Chondrocyte (in vitro differentiated cells): ENCODE results near the gene MMP3. TPM values are rescaled to one million over a fixed set of nuclear protein-coding genes. Genes with fewer than 3 reads are reported as not detected.

ENCODE experiments used
- DNase-seq: peaks from one replicate; pipeline ENCODE4 v3.0.0; 2021; ENCODE audit warnings: mixed read lengths, low spot score
- H3K27ac Mint-ChIP-seq: one replicate; pipeline ENCODE4 v1.8.0; 2021; ENCODE audit warnings: mild to moderate bottlenecking, moderate library complexity, mixed read lengths; ENCODE audit not compliant: unreplicated experiment
- H3K27me3 Mint-ChIP-seq: 2 replicates; pipeline ENCODE4 v1.8.0; 2021; ENCODE audit warnings: low read depth, mixed read lengths
- H3K36me3 Mint-ChIP-seq: 2 replicates; pipeline ENCODE4 v1.8.0; 2021; ENCODE audit warnings: low read depth, mixed read lengths
- H3K4me1 Mint-ChIP-seq: 2 replicates; pipeline ENCODE4 v1.8.0; 2021; ENCODE audit warnings: low read depth, mild to moderate bottlenecking, mixed read lengths
- H3K4me3 Mint-ChIP-seq: one replicate; pipeline ENCODE4 v1.8.0; 2021; ENCODE audit warnings: mild to moderate bottlenecking, moderate library complexity, mixed read lengths; ENCODE audit not compliant: unreplicated experiment
- H3K9me3 Mint-ChIP-seq: 2 replicates; pipeline ENCODE4 v1.8.0; 2021; ENCODE audit warnings: low read depth, mixed read lengths
- total RNA-seq: library from RNA; stranded (reverse); gene quantifications from 3 replicates; pipeline ENCODE4 v1.2.1, GENCODE V29; 2021
- TF ChIP-seq, protein P1 (sequence below): fragments of 200-600 bp; sonication (generic); IDR thresholded peaks from 2 replicates; pipeline ENCODE4 v1.5.0; 2021; ENCODE audit warnings: antibody characterized with exemption, mild to moderate bottlenecking, moderate library complexity

The MMP3 gene
- total RNA-seq, 1 donor from 2014 or later, result not detected

DNA sequence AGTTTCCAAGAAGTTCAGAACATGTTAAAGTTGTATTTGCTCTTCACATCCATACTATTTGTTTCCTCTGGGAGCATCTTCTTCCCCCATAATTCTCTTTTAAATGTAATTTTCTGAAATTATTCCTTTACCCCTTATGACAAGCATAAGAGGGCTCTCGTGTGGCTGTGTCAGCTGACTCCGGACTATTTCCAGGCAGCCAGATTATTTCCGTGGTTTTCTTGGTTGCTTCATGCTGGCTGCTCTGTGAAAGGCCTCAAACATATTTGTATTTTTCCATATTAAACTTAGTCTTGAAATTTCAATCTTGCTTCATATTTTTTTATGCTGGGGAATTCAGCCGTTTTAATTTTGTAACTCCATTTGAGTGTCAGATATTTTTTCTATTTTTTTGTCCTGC is 42.6 kb downstream of the MMP3 start:
- peak overlapping the region; percentile 34 for H3K27ac Mint-ChIP-seq
- peaks cover 27% of the 10 kb centered on the region for H3K4me1 Mint-ChIP-seq
- no peak overlapping the region for H3K4me3 Mint-ChIP-seq
- TF ChIP-seq, protein P1, sequence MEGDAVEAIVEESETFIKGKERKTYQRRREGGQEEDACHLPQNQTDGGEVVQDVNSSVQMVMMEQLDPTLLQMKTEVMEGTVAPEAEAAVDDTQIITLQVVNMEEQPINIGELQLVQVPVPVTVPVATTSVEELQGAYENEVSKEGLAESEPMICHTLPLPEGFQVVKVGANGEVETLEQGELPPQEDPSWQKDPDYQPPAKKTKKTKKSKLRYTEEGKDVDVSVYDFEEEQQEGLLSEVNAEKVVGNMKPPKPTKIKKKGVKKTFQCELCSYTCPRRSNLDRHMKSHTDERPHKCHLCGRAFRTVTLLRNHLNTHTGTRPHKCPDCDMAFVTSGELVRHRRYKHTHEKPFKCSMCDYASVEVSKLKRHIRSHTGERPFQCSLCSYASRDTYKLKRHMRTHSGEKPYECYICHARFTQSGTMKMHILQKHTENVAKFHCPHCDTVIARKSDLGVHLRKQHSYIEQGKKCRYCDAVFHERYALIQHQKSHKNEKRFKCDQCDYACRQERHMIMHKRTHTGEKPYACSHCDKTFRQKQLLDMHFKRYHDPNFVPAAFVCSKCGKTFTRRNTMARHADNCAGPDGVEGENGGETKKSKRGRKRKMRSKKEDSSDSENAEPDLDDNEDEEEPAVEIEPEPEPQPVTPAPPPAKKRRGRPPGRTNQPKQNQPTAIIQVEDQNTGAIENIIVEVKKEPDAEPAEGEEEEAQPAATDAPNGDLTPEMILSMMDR, result no peak
- no peaks in the 10 kb centered on the region for H3K36me3 Mint-ChIP-seq
- no peak for DNase-seq
- no peaks in the 10 kb centered on the region for H3K27me3 Mint-ChIP-seq
- H3K9me3 Mint-ChIP-seq, result no peaks in the 10 kb centered on the region

DNA sequence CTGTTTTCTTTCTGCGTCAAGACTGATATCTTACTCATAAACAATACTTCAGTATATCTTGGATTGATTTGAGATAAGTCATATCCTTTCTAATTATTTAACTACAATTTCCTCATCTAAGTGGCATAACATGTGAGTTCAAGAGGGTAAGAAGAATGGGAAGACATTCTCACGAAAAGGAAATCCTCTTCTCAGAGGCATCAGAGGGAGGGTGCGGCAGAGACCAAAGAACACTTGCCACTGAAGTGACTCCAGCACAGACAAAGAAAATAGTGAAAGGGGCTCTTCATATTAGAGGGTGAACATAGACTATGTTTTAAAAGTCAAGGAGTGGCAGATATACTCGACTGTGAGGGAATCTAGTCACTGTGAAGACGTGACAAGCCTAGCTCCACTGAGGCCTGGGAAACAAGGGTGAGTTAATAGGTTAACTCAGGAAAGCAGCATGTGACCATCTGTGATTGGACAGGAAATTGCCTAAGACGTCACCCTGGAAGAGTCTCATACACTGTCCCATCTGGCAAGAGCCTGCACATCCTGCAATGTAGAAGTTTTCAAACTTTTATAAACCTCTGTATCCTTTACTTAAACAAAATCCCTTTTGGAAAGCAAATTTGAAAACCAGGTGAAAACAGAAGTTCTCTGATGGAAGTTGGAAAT is 43.6 kb downstream of the MMP3 start:
- Mint-ChIP-seq H3K4me3 (no peak overlapping the region), H3K9me3 (no peaks in the 10 kb centered on the region), H3K27ac (no peak overlapping the region), H3K4me1 (peaks cover 26% of the 10 kb centered on the region), H3K36me3 (no peaks in the 10 kb centered on the region), H3K27me3 (no peaks in the 10 kb centered on the region)
- DNase-seq, result no peak
- TF ChIP-seq, protein P1, result no peak

DNA sequence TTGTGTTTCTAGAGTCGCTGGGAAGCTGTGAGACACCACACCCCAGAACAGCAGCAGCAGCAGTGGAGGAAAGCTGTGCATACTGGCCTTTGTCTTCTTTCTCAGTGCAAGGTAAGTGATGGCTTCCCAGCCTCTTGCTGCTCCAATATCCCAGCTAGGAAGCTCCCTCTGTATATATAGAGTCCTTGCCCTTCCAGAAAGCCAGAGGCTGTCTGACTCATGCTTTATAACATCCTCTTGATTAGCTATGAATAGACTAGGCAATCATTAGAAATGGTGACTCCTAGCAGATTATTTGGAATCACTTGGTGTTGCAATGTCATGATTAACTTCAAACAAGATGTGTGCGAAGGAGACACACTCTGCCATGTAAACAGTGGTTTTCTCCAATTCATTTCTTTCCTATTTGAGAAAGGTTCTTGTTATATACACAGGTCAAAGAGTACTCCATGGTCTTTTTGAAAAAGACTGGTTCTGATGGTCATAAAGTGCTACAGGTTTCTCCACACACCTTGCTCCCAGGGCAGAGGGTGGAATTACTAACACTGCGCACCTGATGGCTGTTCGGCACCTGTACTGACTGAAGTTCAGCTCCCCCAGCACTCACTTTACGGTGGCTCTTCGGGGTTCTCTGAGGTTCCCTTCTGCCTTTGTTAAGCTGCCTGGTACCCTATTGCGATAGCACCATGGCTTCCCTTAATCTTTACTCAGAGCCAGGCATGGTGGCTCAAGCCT is 45.2 kb downstream of the MMP3 start, which contains the start of gene MMP1:
TSS of gene MMP1 (minus strand) at position 149 of the 735 bp plus-strand sequence. CDS start at position 81, 68 bp downstream.
- Mint-ChIP-seq H3K9me3 (no peaks in the 10 kb centered on the region), H3K4me1 (peaks cover 30% of the 10 kb centered on the region), H3K36me3 (no peaks in the 10 kb centered on the region), H3K27me3 (no peaks in the 10 kb centered on the region), H3K4me3 (no peak within 1 kb of the TSS), H3K27ac (no peak within 1 kb of the TSS)
- TF ChIP-seq, protein P1, result no peak
- no peak for DNase-seq

DNA sequence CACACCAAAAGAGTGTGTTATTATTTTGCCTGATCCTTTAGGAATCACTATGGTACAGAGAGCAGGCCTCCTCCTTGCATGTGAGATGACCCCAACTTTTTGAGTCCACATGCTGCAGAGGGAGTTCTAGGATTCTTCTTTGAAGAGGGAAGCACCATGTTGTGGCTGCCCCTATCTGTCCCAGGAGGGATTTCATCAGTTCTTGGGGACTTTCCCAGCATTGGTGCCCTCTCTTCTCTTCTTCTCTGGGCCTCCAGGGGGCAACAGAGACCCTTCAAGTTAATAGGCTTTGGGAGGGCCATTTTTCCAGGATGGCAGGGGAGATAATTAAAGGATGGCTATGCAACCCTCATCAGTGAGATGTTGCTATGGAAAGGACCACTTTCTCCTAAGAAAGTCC is 49.0 kb downstream of the MMP3 start:
- Mint-ChIP-seq H3K4me3 (no peak overlapping the region), H3K36me3 (no peaks in the 10 kb centered on the region), H3K27me3 (no peaks in the 10 kb centered on the region), H3K4me1 (peaks cover 9% of the 10 kb centered on the region), H3K27ac (no peak overlapping the region), H3K9me3 (no peaks in the 10 kb centered on the region)
- no peak for DNase-seq
- TF ChIP-seq, protein P1, result peak; percentile 65

DNA sequence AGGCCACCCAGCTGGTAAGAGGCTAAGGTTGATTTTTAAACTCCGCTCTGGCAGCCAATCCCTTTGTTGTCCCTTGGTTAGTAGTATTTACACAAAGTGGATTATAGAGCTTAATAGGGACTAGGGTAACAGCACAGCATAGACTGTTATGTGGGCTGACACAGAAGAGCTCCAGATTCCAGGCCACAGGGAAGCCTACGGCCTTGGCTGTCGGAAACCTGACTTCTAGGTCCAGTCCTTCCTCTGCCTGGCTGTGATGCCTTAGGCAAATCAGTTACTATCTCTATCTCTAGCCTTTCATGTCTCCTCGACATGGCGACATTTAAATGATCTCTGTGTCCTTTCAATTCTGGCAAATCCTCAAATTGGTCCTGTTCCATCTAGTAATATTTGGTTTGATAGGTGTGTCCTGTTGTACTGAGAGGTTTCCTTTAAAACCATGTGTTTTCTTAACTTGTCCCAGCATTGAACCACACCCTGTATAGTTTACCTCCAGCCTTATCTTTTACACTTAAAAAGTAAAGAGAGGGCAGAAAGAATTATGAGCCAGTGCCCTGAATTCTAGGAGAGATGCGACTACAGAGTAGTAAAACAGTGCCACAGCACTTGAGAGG is 49.6 kb downstream of the MMP3 start:
- H3K4me3 Mint-ChIP-seq, result no peak overlapping the region
- TF ChIP-seq, protein P1, result no peak
- peaks cover 9% of the 10 kb centered on the region for H3K4me1 Mint-ChIP-seq
- no peak overlapping the region for H3K27ac Mint-ChIP-seq
- no peaks in the 10 kb centered on the region for H3K27me3 Mint-ChIP-seq
- no peaks in the 10 kb centered on the region for H3K9me3 Mint-ChIP-seq
- no peak for DNase-seq
- H3K36me3 Mint-ChIP-seq, result no peaks in the 10 kb centered on the region
